Chondrocyte (in vitro differentiated cells): ENCODE data around the gene DLG2. TPM values are rescaled to one million over a fixed set of nuclear protein-coding genes. Genes with fewer than 3 reads are reported as not detected.

Experiments
- DNase-seq: peaks from one replicate; pipeline ENCODE4 v3.0.0; 2021; ENCODE audit warnings: mixed read lengths, low spot score
- H3K27ac Mint-ChIP-seq: one replicate; pipeline ENCODE4 v1.8.0; 2021; ENCODE audit warnings: mild to moderate bottlenecking, moderate library complexity, mixed read lengths; ENCODE audit not compliant: unreplicated experiment
- H3K27me3 Mint-ChIP-seq: 2 replicates; pipeline ENCODE4 v1.8.0; 2021; ENCODE audit warnings: low read depth, mixed read lengths
- H3K36me3 Mint-ChIP-seq: 2 replicates; pipeline ENCODE4 v1.8.0; 2021; ENCODE audit warnings: low read depth, mixed read lengths
- H3K4me1 Mint-ChIP-seq: 2 replicates; pipeline ENCODE4 v1.8.0; 2021; ENCODE audit warnings: low read depth, mild to moderate bottlenecking, mixed read lengths
- H3K4me3 Mint-ChIP-seq: one replicate; pipeline ENCODE4 v1.8.0; 2021; ENCODE audit warnings: mild to moderate bottlenecking, moderate library complexity, mixed read lengths; ENCODE audit not compliant: unreplicated experiment
- H3K9me3 Mint-ChIP-seq: 2 replicates; pipeline ENCODE4 v1.8.0; 2021; ENCODE audit warnings: low read depth, mixed read lengths
- CTCF ChIP-seq: fragments of 200-600 bp; sonication (generic); IDR thresholded peaks from 2 replicates; pipeline ENCODE4 v1.5.0; 2021; ENCODE audit warnings: antibody characterized with exemption, mild to moderate bottlenecking, moderate library complexity
- total RNA-seq: library from RNA; stranded (reverse); gene quantifications from 3 replicates; pipeline ENCODE4 v1.2.1, GENCODE V29; 2021

The DLG2 gene
- total RNA-seq, 1 donor from 2014 or later: 1.3 TPM

DNA sequence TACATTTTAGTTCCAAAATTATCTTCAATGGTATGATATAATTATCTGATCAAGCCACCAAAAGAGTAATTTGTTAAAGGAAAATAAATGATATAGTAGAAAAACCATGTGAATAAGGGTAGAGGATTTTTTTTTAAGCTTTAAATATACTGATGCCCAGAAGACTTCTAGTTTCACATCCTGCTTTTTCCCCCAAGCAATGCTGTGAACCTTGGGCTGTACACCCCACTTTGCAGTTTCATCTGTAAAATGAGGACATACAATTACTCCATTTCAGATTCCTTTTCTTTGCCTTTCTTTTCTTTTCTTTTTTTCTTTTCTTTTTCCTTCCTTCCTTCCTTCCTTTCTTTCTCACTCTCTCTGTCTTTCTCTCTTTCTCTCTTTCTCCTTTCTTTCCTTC, 1125.4 kb downstream of the DLG2 start:
- DNase-seq: no peak
- H3K36me3 Mint-ChIP-seq: no peaks in the 10 kb centered on the region
- TF ChIP-seq CTCF: no peak
- H3K27me3 Mint-ChIP-seq: peaks cover 2% of the 10 kb centered on the region
- no peak overlapping the region for H3K27ac Mint-ChIP-seq
- no peak overlapping the region for H3K4me3 Mint-ChIP-seq
- no peaks in the 10 kb centered on the region for H3K4me1 Mint-ChIP-seq
- H3K9me3 Mint-ChIP-seq: no peaks in the 10 kb centered on the region

DNA sequence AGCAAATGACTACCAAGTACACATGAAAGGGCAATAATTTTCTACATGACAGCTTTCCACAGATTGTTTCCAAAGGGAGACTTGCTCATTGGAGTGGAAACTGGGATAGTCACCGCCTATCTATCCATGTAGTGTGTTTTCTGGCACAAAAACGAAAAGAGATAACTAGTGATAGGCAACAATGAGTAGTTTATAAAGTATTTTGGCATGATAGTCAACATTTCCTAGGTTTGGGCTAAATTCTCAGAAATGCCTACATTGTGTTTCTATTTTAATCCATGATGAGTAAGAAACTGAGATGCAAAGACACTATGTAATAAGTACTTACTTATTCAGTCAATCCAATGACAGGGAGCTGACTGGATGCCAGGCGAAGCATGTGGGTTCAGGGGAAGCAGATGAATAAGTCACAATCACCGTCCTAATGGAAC, 1129.1 kb downstream of the DLG2 start:
- no peak overlapping the region for H3K27ac Mint-ChIP-seq
- H3K9me3 Mint-ChIP-seq: no peaks in the 10 kb centered on the region

GRCh38 chr11:84497181-84497580, 1130.0 kb downstream of the DLG2 start:
- no peak overlapping the region for H3K4me3 Mint-ChIP-seq
- no peak for DNase-seq
- no peak for TF ChIP-seq CTCF
- H3K36me3 Mint-ChIP-seq: no peaks in the 10 kb centered on the region
- H3K9me3 Mint-ChIP-seq: no peaks in the 10 kb centered on the region
- H3K27me3 Mint-ChIP-seq: peaks cover 2% of the 10 kb centered on the region
- no peak overlapping the region for H3K27ac Mint-ChIP-seq
- no peaks in the 10 kb centered on the region for H3K4me1 Mint-ChIP-seq

More for the DNA sequence above, 1129.1 kb downstream of the DLG2 start:
- Mint-ChIP-seq H3K4me3 (no peak overlapping the region), H3K27me3 (peaks cover 2% of the 10 kb centered on the region), H3K36me3 (no peaks in the 10 kb centered on the region), H3K4me1 (no peaks in the 10 kb centered on the region)
- no peak for TF ChIP-seq CTCF
- DNase-seq: no peak

DNA sequence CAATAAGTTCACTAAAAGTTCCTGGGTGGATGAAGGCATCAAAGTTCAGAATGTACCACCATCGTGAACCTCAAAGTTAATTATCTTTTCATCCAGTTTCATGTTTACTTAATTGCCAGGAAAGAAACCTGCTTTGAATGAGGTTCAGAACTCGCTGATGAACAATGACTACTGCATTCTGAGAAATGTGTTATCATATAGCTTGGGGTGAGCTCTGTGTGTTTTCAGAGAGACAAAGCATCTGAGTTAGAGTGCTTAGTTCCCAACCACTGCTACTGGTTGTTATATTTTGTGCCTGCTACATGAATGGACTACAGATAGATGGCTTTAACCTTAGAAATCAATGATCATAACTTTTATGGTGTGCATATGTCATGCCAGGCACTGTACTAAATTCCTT, 1131.0 kb downstream of the DLG2 start:
- H3K9me3 Mint-ChIP-seq: no peaks in the 10 kb centered on the region
- H3K27me3 Mint-ChIP-seq: peaks cover 3% of the 10 kb centered on the region
- H3K4me1 Mint-ChIP-seq: no peaks in the 10 kb centered on the region
- H3K36me3 Mint-ChIP-seq: no peaks in the 10 kb centered on the region
- H3K27ac Mint-ChIP-seq: no peak overlapping the region
- no peak for DNase-seq
- no peak overlapping the region for H3K4me3 Mint-ChIP-seq
- TF ChIP-seq CTCF: no peak

DNA sequence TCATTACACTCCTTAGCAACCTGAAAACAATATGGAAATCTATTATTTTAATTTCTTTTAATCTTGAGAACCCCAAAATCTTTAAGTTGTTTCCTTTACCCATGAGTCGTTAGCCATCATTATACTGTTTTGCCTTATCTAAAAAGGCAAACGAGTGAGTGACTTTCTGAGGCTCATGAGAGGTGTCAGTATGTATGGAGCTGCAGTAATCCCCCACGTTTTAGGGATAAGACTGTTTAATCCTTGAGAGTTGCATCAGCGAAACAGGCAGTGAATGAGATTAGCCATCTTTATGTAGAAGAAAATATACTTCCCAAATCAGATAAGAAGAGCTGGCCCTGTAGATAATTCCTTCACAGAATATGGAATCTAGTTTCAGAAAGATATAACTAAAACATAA, 1147.0 kb downstream of the DLG2 start:
- Mint-ChIP-seq H3K27me3 (no peaks in the 10 kb centered on the region), H3K4me3 (no peak overlapping the region), H3K4me1 (no peaks in the 10 kb centered on the region), H3K36me3 (no peaks in the 10 kb centered on the region), H3K9me3 (no peaks in the 10 kb centered on the region), H3K27ac (no peak overlapping the region)
- DNase-seq: no peak
- TF ChIP-seq CTCF: no peak
